ENCODE measurements around the gene APOB.

- TF ChIP-seq, protein P1, sequence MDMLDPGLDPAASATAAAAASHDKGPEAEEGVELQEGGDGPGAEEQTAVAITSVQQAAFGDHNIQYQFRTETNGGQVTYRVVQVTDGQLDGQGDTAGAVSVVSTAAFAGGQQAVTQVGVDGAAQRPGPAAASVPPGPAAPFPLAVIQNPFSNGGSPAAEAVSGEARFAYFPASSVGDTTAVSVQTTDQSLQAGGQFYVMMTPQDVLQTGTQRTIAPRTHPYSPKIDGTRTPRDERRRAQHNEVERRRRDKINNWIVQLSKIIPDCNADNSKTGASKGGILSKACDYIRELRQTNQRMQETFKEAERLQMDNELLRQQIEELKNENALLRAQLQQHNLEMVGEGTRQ (CRISPR knock-in tag; IDR thresholded peaks at IDR 0.05), result no peak
- TF ChIP-seq CTCF (IDR thresholded peaks at IDR 0.05), result no peak
- no peak for TF ChIP-seq ATF2 (CRISPR knock-in tag; IDR thresholded peaks at IDR 0.05; ENCODE audit: borderline replicate concordance, low read depth)
- no peak for TF ChIP-seq MYBL2 (CRISPR knock-in tag; IDR thresholded peaks at IDR 0.05)
- no peak for TF ChIP-seq ESRRA (CRISPR knock-in tag; IDR thresholded peaks at IDR 0.05; ENCODE audit: borderline replicate concordance)
- TF ChIP-seq NFYB (CRISPR knock-in tag; conservative IDR thresholded peaks at IDR 0.05; ENCODE audit: low read depth), result no peak
- TF ChIP-seq ATF1 (CRISPR knock-in tag; IDR thresholded peaks at IDR 0.05), result no peak
- TF ChIP-seq E2F4 (CRISPR knock-in tag; IDR thresholded peaks at IDR 0.05; ENCODE audit: borderline replicate concordance, low read depth), result no peak
- TF ChIP-seq, protein P2, sequence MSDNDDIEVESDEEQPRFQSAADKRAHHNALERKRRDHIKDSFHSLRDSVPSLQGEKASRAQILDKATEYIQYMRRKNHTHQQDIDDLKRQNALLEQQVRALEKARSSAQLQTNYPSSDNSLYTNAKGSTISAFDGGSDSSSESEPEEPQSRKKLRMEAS (CRISPR knock-in tag; IDR thresholded peaks at IDR 0.05), result no peak
- TF ChIP-seq ZBTB21 (CRISPR knock-in tag; IDR thresholded peaks at IDR 0.05; ENCODE audit: borderline replicate concordance), result no peak
- TF ChIP-seq ZNF671 (CRISPR knock-in tag; IDR thresholded peaks at IDR 0.05), result no peak
- TF ChIP-seq ZMAT4 (CRISPR knock-in tag; IDR thresholded peaks at IDR 0.05), result no peak
- TF ChIP-seq TEAD1 (CRISPR knock-in tag; IDR thresholded peaks at IDR 0.05), result no peak
Observed at GRCh38 chr2:21055451-21055850, 11.6 kb upstream of the APOB start.
